HG03280 (cell line): ENCODE results near the gene CCDC106.

Source experiments
- ATAC-seq: cut with Tn5 transposase; IDR thresholded peaks from one replicate; pipeline ENCODE4 v1.9.1; 2021; ENCODE audit warnings: mild to moderate bottlenecking, moderate library complexity; ENCODE audit not compliant: unreplicated experiment

Gene CCDC106

DNA sequence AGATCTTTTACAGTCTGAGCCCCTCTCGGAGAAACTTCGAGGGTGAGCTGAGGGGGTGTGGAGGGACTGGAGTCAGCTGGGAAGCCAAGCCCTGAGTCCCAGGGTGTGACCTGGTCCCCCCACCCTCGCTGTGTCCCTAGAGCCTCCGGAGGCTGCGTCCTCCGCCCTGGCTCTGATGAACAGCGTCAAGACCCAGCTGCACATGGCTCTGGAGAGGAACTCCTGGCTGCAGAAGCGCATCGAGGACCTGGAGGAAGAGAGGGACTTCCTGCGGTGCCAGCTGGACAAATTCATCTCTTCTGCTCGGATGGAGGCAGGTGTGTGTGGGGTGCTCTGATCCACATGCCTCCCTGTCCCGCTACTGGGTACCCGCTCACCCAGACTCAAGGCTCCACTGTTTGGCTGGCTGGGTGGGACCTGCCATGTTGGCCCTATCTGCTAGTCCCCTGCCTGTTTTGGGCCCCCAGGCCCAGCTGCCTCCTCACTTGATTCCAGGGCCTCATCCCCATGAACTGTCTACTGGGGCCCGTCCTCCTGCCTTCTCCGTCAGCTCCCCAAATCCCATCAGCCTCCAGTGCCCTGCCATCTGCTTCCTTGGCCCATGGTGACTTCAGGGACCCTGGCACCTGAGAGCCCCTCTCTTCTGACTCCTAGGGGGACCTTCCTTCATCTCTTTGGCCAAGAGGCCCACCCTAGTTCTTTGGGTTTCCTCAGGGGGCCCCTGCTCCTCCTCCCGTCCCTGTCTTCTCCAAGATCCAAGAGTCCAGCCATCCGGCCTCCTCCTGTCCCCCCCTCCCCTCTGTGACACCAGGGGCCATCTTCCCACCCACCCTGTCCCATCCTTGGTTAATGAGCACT is 1.5 kb downstream of the CCDC106 start:
- ATAC-seq: no peak

DNA sequence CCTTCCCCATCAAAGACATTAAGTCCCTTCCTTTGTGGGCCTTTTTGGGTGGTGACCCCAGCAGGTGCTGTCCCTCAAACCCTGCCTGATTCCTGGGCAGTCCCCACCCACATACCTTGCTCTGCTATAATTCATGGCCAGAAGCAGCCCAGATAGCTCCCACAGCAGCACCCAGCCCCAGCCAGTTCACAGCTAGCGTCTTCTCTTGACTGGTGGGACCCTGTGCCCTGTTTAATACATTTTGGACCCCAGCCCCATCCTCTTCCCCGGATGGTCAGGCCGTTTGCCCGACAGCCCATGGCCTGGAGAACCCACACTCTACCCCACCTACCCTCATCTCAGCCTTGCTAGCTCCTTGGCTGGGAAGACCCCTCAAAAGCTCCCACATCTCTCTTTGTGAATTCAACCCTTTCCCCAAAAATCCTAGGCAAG is 2.1 kb downstream of the CCDC106 start:
- no peak for ATAC-seq

DNA sequence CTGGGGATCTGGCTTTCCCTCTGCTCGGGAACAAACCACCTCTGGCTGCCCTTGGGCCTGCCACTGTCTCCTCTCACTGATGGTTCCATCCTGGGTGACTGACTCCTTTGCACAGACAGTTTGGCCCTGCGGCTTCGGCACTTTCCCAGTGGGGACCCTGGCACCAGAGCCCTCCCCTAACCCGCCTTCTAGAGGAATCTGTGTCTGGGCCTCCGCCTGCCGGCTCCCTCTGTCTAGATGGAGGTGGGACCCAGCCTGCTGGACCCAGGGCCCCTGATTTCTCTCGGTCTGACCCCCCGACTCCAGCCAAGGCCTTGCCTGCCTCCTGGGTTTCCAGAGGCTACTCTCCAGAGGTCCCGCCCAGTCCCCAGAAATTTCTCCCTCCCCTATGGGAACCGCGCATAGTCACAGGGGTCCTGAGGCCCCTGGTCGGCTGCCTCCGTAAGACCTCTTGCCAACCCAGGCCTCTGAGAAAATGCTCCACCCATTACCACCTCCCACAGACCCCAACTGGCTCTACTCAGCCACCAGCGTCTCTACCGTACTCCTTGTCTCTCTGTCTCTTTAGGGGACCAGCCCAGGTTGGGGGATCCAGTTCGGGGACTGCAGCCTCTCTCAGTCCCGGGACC is 2.7 kb downstream of the CCDC106 start:
- ATAC-seq: no peak

DNA sequence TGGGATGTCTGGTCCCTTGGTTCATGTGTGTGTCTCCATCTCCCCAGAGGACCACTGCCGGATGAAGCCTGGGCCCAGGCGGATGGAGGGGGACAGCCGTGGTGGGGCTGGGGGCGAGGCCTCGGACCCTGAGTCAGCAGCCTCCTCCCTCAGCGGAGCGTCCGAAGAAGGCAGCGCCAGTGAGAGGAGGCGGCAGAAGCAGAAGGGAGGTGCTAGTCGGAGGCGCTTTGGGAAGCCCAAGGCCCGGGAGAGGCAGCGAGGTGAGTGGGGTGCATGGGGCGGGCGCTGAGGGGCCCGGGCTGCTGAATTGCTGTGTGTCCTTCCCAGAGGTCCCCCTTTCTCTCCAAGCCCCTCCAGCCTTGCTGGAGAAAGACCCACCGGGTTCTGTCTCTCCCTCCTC is 3.2 kb downstream of the CCDC106 start:
- no peak for ATAC-seq

DNA sequence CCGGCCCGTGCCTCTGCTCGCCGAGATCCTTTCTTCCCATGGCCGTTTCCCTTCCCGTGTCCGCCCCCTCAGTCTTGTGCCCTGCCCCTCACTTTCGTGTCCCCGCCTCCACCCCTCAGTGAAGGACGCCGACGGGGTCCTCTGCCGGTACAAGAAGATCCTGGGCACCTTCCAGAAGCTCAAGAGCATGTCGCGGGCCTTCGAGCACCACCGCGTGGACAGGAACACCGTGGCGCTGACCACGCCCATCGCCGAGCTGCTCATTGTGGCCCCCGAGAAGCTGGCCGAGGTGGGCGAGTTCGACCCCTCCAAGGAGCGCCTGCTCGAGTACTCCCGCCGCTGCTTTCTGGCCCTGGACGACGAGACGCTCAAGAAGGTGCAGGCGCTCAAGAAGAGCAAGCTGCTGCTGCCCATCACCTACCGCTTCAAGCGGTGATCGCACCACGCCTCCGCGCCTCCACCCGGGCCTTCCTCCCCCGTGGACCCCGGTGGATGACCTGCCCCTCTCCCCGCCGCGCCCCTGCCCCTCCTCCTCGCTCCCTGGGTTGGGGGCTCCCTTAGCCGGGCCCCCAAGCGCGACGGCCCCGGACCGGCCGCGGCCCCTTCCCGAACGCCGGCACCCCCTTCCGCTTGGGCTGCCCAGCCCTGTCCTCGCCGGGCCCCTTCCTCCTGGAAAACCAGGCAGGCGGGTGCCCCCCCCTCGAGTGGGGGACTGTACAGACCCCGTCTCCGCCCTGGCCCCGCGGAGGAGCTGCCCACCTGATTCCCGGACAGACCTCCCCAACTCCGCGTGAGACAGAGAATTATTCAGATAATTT is 4.5 kb downstream of the CCDC106 start:
- ATAC-seq: no peak

DNA sequence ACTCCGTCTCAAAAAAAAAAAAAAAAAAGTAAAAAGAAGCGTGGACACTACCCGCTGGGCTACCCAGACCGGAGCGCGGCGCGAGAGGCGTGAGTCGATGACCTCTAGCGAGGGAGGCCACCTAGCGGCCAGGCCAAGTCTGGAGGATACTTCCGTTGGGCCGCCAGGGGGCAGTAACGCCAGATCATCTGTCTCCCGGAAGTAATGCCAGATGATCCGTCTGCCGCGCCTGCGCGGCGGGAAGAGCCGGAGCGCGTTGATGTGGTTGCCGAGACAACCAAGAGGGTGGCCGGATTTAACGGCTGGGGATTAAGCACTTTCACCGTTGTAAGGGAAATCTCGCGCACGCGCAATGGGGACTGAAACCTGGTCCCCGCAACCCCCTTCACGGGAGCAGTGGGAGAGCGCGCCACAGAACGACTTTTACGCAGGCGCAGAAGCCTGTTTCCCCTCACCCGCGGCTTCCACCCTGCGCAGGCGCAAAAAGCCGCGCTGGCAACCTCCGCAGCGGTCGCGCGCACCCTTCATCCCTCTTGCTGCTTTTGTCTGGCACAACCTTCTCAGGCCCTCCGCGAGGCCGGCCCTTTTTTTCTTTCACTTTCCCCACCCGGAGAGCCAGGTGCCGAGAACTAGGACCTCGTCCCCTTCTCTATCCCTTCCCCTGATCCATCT is 5.8 kb downstream of the CCDC106 start:
- peak; percentile 40 for ATAC-seq

DNA sequence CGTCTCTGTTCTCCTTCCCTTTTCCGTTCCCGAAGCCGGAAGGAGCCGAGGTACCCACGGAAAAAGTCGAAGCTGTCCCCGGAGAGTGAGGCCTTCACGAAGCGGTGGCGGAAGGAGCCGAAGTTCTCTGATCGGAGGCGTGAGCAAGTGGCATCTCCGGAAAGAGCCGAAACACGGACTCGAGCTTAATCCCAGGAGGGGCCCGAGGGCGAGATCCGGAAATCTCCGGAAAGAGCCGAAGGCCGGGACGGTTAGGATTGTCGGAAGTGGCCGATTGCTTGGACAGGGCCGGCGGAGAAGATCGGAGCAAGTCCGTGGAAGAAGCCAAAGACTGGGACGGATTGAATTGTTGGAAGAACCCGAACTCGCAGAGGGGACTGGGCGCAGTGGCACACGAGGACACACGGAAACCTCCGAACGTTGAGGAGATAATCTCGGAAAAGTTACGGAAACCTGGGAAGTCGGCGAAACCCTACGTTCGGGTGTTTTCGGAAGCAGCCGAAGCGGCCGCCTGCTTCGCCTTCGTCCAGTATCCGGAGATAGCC is 6.4 kb downstream of the CCDC106 start:
- ATAC-seq: peak; percentile 60

DNA sequence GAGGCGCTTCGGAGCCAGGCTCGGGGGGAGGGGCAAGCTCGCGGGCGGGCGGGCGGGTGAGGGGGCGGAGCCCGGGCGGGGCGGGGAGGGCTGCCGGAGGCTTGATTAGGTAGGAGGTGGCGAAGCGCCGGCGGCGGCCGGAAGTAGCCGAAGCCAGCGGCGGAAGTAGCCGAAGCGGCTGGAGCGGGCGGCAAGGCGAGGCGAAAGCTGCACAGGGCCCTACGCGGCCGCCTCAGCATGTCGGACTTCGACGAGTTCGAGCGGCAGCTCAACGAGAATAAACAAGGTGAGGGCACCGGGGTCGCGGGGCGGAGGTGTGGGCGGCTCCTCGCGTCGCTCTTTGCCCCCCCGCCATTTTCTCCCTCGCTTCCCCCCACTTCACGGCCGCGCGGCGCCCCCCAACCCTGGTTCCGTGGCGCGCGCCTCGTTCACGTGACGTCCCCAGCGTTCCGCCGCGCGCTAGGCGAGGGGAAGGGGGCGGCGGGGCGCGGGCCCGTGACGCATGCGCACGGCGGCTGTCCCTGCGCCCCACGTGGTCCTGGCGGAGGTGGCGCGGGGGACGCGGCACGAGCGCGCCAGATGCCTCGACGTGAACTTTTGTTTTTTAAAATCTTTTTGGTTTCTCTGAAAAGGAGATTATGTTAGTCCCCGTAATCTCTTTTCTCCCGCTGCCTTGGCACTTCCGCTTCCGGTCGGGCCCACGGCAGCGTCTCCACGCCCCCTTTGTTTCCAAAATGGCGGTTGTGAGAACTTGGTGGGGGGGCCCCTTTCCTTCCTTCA is 7.0 kb downstream of the CCDC106 start, which contains the start of gene U2AF2:
Gene U2AF2 (plus strand): TSS at position 168 of the 780 bp plus-strand sequence. CDS start 70 bp downstream, at position 238.
- peak; percentile 37 for ATAC-seq

DNA sequence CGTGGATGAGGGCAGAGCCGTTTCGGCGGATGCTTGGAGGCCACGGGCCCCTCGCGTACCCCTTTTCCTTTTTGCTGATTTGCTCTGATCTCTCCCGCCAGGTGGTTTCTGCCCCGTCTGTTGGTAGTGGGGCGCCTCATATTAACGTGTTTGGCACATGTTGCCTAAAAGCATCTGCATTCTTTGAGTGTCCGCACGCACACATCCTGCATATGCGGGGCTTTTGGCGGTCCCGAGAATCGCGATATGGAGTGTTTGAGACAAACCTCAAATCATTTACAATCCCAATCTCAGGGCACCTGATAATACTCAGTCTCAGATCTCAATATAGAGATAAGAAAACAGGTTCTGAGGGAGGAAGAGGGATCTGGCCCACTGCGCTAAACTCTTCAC is 7.6 kb downstream of the CCDC106 start:
- no peak for ATAC-seq

DNA sequence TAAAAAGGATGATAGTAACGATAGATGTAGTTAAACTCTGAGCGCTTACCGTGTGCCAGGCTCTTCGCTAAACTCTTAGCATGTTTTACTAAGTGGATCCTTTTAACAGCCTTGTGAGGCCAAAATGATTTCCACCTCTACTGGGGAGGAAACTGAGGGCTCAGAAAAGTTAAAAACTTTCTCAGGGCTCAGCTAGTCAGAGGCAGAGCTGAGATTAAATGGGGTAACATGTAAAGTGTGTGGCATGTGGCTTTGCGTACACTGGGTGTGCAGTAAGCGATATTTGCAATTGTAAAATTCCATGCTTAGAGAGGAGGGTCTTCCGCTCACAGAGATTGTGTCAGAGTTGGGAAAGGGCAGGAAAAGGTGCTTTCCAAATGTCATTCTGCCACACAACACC is 8.5 kb downstream of the CCDC106 start:
- no peak for ATAC-seq

DNA sequence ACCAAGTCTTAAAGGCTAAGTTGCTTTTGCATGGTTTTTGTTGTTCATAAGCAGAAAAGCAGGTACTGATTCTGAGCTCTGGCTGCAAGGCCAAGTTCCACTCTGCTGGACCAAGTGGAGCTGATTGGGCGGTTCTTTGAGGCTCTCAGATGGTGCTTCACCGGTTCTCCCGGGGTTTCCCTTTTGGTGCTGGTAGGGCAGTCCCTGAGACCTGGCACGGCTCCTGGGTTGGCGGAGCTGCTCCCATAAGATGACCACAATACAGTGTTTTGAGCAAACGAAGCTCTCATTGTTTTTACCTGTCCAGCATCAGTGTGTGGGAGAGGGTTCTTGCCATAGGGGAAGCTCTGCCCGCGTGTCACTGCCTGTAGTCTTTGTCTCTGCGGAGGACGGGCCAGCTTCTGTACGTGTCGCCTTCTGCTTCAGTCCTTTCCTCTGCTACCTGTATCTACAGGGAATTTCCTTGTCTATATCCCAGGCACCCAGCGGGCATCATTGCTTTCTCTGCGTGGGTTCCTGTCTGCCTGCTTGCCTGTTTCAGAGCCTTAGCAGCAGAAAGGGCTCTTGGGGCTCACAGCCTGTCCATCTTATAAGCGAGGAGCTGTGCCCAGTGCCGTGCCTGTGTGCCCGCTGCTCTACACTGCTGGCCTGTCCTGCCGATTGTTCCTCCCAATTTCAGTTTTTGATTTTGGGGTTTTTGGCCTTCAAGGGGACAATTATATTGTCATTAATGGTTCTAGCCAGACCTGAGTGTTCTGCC is 9.2 kb downstream of the CCDC106 start:
- ATAC-seq: no peak

DNA sequence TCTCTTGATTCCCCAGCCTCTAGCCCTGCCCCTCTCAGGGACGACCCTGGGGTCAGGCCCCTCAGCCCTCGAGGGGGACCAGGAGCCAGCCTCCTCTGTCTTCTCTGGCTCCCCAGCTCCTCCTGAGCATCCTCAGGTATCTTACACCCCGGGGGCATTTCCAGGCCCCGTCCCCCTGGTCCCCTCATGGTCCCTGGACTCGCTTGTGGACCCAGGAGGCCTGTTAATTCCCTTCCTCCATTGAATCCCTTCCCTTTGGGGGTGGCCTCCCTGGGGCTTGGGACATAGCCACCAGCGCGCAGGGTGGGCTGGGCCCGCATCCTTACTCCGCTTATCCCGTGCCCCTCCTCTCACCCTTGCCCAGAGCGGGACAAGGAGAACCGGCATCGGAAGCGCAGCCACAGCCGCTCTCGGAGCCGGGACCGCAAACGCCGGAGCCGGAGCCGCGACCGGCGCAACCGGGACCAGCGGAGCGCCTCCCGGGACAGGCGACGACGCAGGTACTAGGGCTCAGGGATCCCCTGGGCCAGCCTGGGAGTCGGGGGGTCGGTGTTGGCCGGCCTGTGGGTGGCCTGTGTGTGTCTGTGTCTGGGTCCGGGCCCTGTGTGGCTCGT is 10.9 kb downstream of the CCDC106 start:
- no peak for ATAC-seq

DNA sequence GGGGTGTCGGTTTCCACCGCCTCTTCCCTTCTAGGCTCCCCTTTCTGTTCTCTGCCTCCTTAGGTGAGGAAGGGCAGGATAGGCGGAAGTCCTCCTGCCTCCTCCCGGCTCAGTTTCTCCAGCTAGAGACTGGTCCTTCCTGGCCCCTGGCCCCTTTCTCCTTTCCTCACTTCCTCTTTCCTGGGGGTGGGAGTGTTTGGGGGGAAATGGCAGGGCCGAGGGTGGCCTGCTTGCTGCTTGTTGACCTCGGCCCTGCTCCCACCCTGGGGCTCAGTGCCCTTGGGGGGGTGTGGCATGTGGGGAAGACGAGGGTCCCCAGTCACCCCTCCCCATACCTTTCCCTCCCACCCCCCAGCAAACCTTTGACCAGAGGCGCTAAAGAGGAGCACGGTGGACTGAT is 11.8 kb downstream of the CCDC106 start:
- no peak for ATAC-seq

DNA sequence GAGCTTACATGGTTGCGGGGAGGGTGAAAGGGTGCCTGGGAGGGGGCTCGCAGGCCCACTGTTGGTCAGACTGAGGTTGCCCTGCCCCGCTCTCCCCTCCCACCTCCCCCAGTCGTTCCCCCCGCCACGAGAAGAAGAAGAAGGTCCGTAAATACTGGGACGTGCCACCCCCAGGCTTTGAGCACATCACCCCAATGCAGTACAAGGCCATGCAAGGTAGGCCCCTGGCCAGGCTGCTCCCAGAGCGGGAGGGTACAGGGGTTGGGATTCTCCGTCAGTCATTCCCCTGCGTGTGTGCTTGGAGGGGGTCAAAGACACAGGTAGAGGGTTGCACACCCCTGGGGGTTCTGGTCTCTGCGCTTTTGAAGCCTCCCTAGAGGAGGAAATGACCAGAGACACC is 12.4 kb downstream of the CCDC106 start:
- ATAC-seq: no peak

DNA sequence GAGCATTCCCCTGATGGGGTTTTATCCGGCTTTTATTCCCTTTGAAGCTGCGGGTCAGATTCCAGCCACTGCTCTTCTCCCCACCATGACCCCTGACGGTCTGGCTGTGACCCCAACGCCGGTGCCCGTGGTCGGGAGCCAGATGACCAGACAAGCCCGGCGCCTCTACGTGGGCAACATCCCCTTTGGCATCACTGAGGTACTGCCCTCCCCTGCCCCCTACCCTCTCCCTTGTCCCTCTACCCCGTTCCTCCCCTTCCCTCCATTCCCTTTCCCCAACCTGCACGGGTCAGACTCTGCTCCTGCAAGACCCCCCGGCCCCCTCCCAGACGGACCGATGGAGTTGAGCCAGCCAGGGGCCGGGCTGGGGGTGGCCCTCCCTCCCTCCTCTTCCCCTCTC is 13.0 kb downstream of the CCDC106 start:
- no peak for ATAC-seq

DNA sequence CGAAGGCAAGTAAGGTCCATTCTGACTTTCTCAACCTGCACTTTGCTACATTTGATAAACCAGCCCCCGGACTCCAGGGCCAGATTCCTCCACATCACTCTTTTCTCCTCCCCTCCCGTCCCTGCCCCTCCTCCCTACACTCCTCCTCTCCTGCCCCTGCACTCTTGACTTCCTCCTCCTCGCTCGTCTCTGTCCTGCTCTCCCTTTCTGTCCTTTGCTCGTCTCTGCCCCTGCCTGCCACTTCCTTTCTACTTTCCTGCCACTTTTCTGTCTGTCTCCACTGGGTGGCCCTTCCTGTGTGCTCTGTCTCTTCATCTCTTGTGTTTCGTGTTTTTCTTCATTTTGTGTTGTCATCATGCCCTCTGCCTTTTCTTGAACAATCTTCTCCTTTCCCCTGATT is 13.8 kb downstream of the CCDC106 start:
- no peak for ATAC-seq

DNA sequence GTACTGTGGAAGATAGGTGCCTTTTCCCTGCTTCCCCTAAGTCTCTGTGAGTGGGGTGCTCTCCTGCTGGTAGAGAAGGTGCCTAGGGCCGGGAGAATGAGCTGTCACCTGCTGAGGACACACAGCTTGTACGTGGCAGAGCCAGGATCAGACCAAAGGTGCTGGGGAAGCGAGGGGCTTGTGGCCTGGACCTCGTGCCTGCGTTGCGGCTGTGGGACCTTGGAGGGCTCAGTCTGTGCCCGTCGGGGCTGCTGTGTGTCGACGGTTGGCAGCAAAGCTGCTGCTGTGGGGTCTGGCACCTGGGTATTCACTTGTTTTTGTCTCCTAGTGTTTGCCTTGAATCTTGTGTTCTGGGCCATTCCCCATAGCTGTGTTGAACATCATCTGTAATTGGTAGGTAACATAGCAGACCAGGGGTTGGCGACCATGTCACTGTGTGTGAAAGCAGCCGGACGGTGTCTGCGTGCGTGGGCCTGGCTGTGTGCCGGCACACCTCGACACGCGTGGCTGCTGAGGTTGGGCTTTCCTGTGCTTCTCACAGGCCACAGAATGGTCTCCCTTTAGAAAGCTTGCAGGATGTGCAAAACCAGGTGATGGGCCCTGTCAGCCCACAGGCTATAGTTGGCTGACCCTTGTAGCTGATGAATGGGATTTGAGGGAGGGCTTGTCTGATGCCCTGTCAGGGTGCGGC is 16.0 kb downstream of the CCDC106 start:
- no peak for ATAC-seq

DNA sequence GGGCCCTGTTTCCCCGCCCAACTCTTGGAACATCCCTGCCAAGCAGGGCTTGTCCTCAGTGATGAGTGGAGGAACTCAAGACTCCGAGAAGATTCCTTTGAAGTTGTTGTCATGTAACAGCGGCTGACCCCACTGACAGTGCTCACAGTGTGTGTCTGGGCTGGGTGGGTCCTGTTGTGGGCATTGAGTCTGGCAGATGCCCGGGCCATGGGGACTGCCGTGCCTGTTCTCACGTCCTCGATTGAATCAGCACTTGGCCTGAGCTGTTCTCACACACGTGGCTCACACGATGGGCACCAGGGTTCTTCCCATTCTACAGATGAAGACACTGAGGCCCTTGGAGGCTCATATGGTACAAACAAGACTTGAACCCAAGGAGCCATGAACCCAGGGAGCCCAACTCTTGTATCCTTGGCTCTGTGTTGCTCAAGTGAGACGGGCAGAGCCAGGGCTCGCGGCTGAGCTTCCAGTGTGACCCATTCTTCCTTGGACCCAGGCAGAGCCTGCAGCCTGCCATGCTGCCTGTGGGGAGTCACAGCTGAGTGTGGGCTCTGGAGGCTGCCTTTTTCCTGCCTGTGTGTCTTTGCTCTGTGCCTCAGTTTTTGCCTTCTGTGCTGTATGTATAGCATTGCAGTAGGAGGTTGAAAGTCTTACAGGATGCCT is 18.5 kb downstream of the CCDC106 start:
- no peak for ATAC-seq
